Transverse colon (tissue), 4 donors: ENCODE results near the gene GRIN2D. TPM values are rescaled to one million over a fixed set of nuclear protein-coding genes. Genes with fewer than 3 reads are reported as not detected.

Experiments used
- DNase-seq: peaks from one replicate; pipeline ENCODE4 v3.0.0-alpha.2; 2019
- H3K27ac ChIP-seq, 4 donors: fragments of 200-600 bp; sonication (generic); 2 replicates each; pipeline ENCODE4 v1.5.1; 2016 to 2018; ENCODE audit warnings: inconsistent platforms in 4 of 4
- H3K27me3 ChIP-seq: fragments of 200-600 bp; sonication (generic); 2 replicates; pipeline ENCODE4 v1.5.1; 2017; ENCODE audit warnings: inconsistent platforms
- H3K36me3 ChIP-seq, 4 donors: fragments of 200-600 bp; sonication (generic); 2 replicates each; pipeline ENCODE4 v1.5.1; 2017 to 2019; ENCODE audit warnings: inconsistent platforms in 4 of 4
- H3K4me1 ChIP-seq, 4 donors: fragments of 200-600 bp; sonication (generic); 2 replicates each; pipeline ENCODE4 v1.5.1; 2017 to 2020; ENCODE audit warnings: inconsistent platforms in 4 of 4
- H3K4me3 ChIP-seq, 4 donors: fragments of 200-600 bp; sonication (generic); 1 replicate in 1 of 4; 2 replicates in 3 of 4; pipeline versions ENCODE4 v1.5.1 to v1.6.1; 2017 to 2019; ENCODE audit warnings: inconsistent platforms in 4 of 4
- H3K9me3 ChIP-seq, 2 donors: fragments of 200-600 bp; sonication (generic); 2 replicates each; pipeline ENCODE4 v1.5.1; 2017 to 2019; ENCODE audit warnings: inconsistent platforms in 2 of 2
- EP300 ChIP-seq: sonication (generic); formaldehyde crosslinking; IDR thresholded peaks from one replicate; pipeline ENCODE4 v1.6.1; 2017; ENCODE audit warnings: antibody characterized with exemption, low read depth
- POLR2A ChIP-seq: fragments of 450-650 bp; IDR thresholded peaks from one replicate; pipeline ENCODE4 v1.6.1; 2016; ENCODE audit warnings: antibody characterized with exemption, mild to moderate bottlenecking, moderate library complexity
- POLR2AphosphoS5 ChIP-seq, 3 donors: sonication (generic); formaldehyde crosslinking; IDR thresholded peaks; one replicate each; pipeline ENCODE4 v1.6.1; 2016; ENCODE audit warnings: antibody characterized with exemption in 3 of 3
- WGBS, 2 donors: methylation state at CpG; one replicate each; pipeline ENCODE4 v1.1.5; 2018; ENCODE audit warnings: low coverage in 1 of 2; 5-methylcytosine and 5-hydroxymethylcytosine counted together
- in situ Hi-C, 4 donors: fragments of 200-750 bp; cut with MboI; loops; one replicate each; pipeline versions ENCODE4 v1.15.0 to v1.15.1; 2017; ENCODE audit warnings: low sequenced_read_pairs in 3 of 4, low pct_ligation_motif_present in 1 of 4, low pct_unique_long_range_greater_than_20kb in 1 of 4
- intact Hi-C: fragments of 100-400 bp; cut with DNase I; formaldehyde crosslinking; loops from one replicate; pipeline ENCODE4 v1.15.1; 2023; ENCODE audit warnings: low total_unique reads
- total RNA-seq, 4 donors: library from RNA; depleted of rRNA; stranded (reverse); fragments of >200 nt; gene quantifications; one replicate each; pipeline ENCODE4 v1.1.0, GENCODE V29; 2016
- TF ChIP-seq, protein P1 (sequence below), 5 experiments: fragments of 200-600 bp in 3 of 5; fragments of 450-650 bp in 2 of 5; sonication (generic) in 3 of 5; IDR thresholded peaks; 1 replicate in 2 of 5; 2 replicates in 3 of 5; pipeline ENCODE4 v1.5.1; 2016 to 2017; ENCODE audit warnings: antibody characterized with exemption in 5 of 5, inconsistent platforms in 3 of 5, mild to moderate bottlenecking in 2 of 5, moderate library complexity in 1 of 5

GRIN2D gene
- total RNA-seq, 4 donors from 2014 or later = 0.32 to 3.8 (median 0.41) TPM; not detected in 1

- no peaks in the 10 kb centered on the region for H3K36me3 ChIP-seq
- H3K27ac ChIP-seq = no peak overlapping the region
- H3K9me3 ChIP-seq = no peaks in the 10 kb centered on the region
- 95 to 100% methylated on average over 1 to 20 of the region's 20 CpGs for WGBS, 2 donors
- intact Hi-C loops (no loop called here), in situ Hi-C loops (no loop called here)
- peaks cover 48% of the 10 kb centered on the region for H3K27me3 ChIP-seq
- H3K4me1 ChIP-seq = peaks cover 6 to 18% (median 12%) of the 10 kb centered on the region in 4 donors
- no peak overlapping the region for H3K4me3 ChIP-seq
- DNase-seq = no peak
- TF ChIP-seq EP300 (no peak), POLR2A (no peak), POLR2AphosphoS5 (IDR thresholded peaks at IDR 0.05) (no peak)
- TF ChIP-seq, protein P1, sequence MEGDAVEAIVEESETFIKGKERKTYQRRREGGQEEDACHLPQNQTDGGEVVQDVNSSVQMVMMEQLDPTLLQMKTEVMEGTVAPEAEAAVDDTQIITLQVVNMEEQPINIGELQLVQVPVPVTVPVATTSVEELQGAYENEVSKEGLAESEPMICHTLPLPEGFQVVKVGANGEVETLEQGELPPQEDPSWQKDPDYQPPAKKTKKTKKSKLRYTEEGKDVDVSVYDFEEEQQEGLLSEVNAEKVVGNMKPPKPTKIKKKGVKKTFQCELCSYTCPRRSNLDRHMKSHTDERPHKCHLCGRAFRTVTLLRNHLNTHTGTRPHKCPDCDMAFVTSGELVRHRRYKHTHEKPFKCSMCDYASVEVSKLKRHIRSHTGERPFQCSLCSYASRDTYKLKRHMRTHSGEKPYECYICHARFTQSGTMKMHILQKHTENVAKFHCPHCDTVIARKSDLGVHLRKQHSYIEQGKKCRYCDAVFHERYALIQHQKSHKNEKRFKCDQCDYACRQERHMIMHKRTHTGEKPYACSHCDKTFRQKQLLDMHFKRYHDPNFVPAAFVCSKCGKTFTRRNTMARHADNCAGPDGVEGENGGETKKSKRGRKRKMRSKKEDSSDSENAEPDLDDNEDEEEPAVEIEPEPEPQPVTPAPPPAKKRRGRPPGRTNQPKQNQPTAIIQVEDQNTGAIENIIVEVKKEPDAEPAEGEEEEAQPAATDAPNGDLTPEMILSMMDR (IDR thresholded peaks at IDR 0.05) = no peak
Measured at GRCh38 chr19:48441360-48442050, 48.0 kb downstream of the GRIN2D start.

- WGBS, 2 donors = 52% methylated on average over 91 of the region's 94 CpGs; no CpG with 5 or more reads in 1 of the 2 donors
- Histone ChIP-seq H3K36me3 (no peaks in the 10 kb centered on the region), H3K4me1 (peaks cover 8 to 24% (median 15%) of the 10 kb centered on the region in 4 donors), H3K9me3 (no peaks in the 10 kb centered on the region), H3K27me3 (peaks cover 40% of the 10 kb centered on the region), H3K4me3 (no peak overlapping the region), H3K27ac (no peak overlapping the region)
- in situ Hi-C loops = no loop called here
- intact Hi-C loops = no loop called here
- DNase-seq = no peak
- TF ChIP-seq POLR2A = no peak
- TF ChIP-seq, protein P1 (IDR thresholded peaks at IDR 0.05) = no peak
Measured at GRCh38 chr19:48442116-48443035, 48.9 kb downstream of the GRIN2D start.

DNA sequence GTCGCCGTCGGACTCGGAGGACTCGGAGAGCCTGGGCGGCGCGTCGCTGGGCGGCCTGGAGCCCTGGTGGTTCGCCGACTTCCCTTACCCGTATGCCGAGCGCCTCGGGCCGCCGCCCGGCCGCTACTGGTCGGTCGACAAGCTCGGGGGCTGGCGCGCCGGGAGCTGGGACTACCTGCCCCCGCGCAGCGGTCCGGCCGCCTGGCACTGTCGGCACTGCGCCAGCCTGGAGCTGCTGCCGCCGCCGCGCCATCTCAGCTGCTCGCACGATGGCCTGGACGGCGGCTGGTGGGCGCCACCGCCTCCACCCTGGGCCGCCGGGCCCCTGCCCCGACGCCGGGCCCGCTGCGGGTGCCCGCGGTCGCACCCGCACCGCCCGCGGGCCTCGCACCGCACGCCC lies 49.8 kb downstream of the GRIN2D start:
- TF ChIP-seq EP300 = no peak
- TF ChIP-seq POLR2AphosphoS5 (IDR thresholded peaks at IDR 0.05) = no peak
- DNase-seq = no peak
- WGBS, 2 donors = 2% methylated on average over 20 of the region's 60 CpGs; no CpG with 5 or more reads in 1 of the 2 donors
- H3K9me3 ChIP-seq = no peaks in the 10 kb centered on the region
- intact Hi-C loops = no loop called here
- H3K4me1 ChIP-seq = peaks cover 8 to 26% (median 15%) of the 10 kb centered on the region in 4 donors
- peak overlapping the region in 2 of 4 donors; percentile 23 to 45 for H3K4me3 ChIP-seq
- in situ Hi-C loops = no loop called here
- H3K36me3 ChIP-seq = no peaks in the 10 kb centered on the region
- H3K27ac ChIP-seq = no peak overlapping the region
- H3K27me3 ChIP-seq = peaks cover 40% of the 10 kb centered on the region

Other genes starting within 250 kb of the GRIN2D start
- gene LIG1, start 223.3 kb upstream of the GRIN2D start, total RNA-seq = 10 to 100 TPM; 14.3 to 71.4 (median 26.8) TPM
- gene ZSWIM9, start 223.0 kb upstream of the GRIN2D start, total RNA-seq = 10 to 100 TPM in 1 of 4 donors, 1 to 10 TPM in 3; 3.3 to 24.7 (median 5.2) TPM
- 10 to 100 TPM; 13.1 to 48.4 (median 29.4) TPM for gene CARD8, start 137.8 kb upstream of the GRIN2D start, total RNA-seq
- not detected for gene ZNF114, start 123.6 kb upstream of the GRIN2D start, total RNA-seq
- gene EMP3, start 68.1 kb upstream of the GRIN2D start, total RNA-seq = 10 to 100 TPM in 3 of 4 donors, 1 to 10 TPM in 1; 5.2 to 14.3 (median 12.0) TPM
- 10 to 100 TPM in 3 of 4 donors, 1 to 10 TPM in 1; 9.1 to 27.7 (median 15.2) TPM for gene TMEM143, start 29.7 kb upstream of the GRIN2D start, total RNA-seq
- not detected for gene SYNGR4, start 29.3 kb upstream of the GRIN2D start, total RNA-seq
- gene KDELR1, start 2.1 kb upstream of the GRIN2D start, total RNA-seq = 100 to 1,000 TPM in 3 of 4 donors, 10 to 100 TPM in 1; 80.6 to 146 (median 120) TPM
- 10 to 100 TPM in 3 of 4 donors, 1 to 10 TPM in 1; 9.4 to 49.7 (median 13.6) TPM for gene GRWD1, start 52.3 kb downstream of the GRIN2D start, total RNA-seq
- gene KCNJ14, start 61.9 kb downstream of the GRIN2D start, total RNA-seq = under 1 TPM in 2 of 4 donors, not detected in 2; 0.41 to 0.64 TPM
- 100 to 1,000 TPM in 2 of 4 donors, 10 to 100 TPM in 2; 61.1 to 410 (median 171) TPM for gene CYTH2, start 75.7 kb downstream of the GRIN2D start, total RNA-seq
- gene LMTK3, start 118.2 kb downstream of the GRIN2D start, total RNA-seq = 1 to 10 TPM in 2 of 4 donors, under 1 TPM in 1, not detected in 1; 0.68 to 2.4 (median 1.1) TPM
- under 1 TPM in 2 of 4 donors, not detected in 2; 0.32 to 0.41 TPM for gene SULT2B1, start 158.5 kb downstream of the GRIN2D start, total RNA-seq
- gene SPACA4, start 213.1 kb downstream of the GRIN2D start, total RNA-seq = not detected
- 100 to 1,000 TPM in 3 of 4 donors, 10 to 100 TPM in 1; 97.0 to 746 (median 203) TPM for gene FAM83E, start 221.4 kb downstream of the GRIN2D start, total RNA-seq
- gene RPL18, start 225.5 kb downstream of the GRIN2D start, total RNA-seq = 1,000 to 10,000 TPM; 1,394 to 2,260 (median 1,686) TPM
- gene SPHK2, start 225.8 kb downstream of the GRIN2D start, total RNA-seq = 100 to 1,000 TPM in 1 of 4 donors, 10 to 100 TPM in 3; 41.8 to 185 (median 68.7) TPM
- gene DBP, start 243.7 kb downstream of the GRIN2D start, total RNA-seq = 10 to 100 TPM in 3 of 4 donors, 1 to 10 TPM in 1; 8.7 to 13.8 (median 11.6) TPM